ENCODE measurements around the gene FGFBP3.
"Not testable (repeated sequence)": the region's sequence is repeated elsewhere in the genome, so short reads cannot be mapped to it uniquely, and the experiment has no call there.

FGFBP3 gene

DNA sequence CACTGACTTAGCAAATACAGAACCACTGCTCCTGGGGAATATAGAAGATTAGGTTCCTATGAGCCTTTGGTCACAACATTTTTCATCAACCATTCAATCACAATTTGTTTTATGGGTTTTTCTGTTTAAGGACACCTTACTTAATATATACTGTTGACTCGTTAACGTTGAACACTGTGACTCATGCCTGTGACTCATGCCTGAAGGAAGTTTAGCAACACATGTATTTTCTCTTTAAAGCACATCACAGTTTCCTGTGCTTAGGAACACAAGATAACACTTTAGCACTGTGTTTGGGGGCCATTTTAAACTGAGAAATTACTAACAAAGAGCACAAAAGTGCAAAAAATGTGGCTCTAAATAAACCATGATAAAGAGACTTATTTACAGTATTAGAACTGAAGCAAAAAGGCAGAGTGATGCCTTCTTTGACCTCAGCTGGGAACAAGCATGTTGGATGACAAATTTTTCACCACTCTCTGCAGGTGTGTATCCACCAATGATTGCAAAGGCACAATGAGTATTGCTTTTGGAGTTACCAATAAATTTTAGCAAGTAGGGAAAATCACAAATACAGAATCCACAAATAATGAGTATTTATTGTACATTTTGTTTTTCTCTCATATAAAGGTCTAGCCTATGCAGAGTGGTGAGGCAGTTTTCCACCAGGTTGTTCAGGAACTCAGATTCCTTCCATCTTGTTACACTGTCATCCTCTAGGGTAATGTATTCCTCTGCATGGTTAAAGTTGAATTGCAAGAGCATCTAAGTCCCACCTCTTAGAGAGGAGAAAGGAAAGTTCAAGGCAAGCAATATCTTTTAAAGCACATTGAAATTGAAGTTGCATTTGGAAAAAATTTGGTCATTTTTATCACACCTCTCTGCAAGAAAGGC lies 7.3 kb downstream of the FGFBP3 start:
- peak; percentile 92 for DNase-seq

DNA sequence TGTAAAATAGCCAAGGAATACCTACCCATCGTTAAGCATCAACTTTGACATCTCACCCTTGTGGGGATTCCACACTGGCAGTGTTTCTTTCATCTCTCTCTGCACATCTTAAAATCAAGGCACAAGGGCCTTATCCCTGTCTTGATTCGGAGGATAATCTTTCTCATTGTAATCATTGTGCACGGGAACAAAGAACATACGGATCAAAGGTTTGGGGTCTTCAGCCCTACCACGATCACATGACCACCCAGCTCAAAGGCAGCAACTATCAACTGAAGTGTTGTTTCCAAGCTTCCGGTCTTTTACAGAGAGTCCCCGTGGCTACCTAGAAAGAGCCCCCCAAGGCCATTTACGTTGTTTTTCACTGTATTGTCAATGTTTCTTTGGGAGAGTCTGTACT lies 11.9 kb downstream of the FGFBP3 start:
- no peak for DNase-seq

DNA sequence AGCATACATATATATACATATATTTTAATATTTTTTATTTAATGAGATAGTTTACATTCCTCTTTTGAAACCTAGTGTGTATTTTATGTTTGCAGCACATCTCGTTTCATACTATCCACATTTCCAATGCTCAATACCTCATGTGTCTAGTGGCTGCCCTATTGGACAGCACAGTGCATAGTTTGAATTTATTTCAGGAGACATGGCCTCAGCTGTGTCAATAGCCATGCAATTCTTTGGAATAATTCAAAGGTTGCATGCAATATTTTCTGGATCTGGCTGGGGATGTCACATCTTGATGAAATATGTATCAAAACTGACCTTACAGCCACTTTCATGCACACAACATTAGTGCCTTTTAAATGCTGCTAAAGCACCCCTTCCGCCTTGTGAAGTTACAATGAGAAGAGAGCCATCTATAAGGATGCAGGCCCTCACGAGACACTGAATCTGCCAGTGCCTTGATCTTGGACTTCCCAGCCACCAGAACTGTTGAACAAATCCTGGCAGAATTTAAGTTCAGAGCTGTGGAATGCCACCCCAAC lies 13.0 kb downstream of the FGFBP3 start:
- no peak for DNase-seq

DNA sequence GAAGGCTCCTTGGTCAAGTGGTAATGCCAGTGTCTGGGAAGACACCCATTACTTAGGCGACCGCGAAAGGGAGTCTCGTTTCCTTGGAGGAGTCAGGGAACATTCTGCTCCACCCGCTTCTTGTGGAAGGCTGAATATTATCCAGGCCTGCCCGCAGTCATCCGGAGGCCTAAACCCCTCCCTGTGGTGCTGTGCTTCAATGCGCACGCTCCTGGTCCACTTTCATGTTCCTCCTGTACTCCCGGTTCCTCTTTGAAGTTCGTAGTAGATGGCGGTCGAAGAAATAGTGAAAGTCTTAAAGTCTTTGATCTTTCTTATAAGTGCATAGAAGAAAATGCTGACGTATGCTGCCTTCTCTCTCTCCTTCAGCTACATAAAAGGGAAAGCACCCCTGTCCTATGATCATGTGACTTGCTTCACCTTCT lies 15.0 kb downstream of the FGFBP3 start:
- not testable (repeated sequence) for DNase-seq

DNA sequence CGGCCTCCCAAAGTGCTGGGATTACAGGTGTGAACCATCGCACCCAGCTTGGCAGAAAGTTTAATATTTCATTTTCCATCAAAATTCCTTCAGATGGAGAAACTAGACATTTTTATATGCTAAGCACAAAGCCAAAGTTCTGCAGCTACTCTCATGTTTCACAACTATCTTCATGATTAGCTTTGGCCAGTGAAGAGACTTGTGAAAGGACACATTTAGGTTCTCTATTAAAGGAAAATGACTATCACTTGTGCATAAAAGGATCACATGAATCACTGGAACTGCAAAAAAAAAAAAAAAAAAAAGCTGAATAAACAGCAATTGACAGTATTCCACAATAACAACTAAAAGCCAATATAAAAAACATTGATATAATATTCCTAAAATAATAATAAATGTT lies 16.2 kb downstream of the FGFBP3 start:
- DNase-seq = no peak

DNA sequence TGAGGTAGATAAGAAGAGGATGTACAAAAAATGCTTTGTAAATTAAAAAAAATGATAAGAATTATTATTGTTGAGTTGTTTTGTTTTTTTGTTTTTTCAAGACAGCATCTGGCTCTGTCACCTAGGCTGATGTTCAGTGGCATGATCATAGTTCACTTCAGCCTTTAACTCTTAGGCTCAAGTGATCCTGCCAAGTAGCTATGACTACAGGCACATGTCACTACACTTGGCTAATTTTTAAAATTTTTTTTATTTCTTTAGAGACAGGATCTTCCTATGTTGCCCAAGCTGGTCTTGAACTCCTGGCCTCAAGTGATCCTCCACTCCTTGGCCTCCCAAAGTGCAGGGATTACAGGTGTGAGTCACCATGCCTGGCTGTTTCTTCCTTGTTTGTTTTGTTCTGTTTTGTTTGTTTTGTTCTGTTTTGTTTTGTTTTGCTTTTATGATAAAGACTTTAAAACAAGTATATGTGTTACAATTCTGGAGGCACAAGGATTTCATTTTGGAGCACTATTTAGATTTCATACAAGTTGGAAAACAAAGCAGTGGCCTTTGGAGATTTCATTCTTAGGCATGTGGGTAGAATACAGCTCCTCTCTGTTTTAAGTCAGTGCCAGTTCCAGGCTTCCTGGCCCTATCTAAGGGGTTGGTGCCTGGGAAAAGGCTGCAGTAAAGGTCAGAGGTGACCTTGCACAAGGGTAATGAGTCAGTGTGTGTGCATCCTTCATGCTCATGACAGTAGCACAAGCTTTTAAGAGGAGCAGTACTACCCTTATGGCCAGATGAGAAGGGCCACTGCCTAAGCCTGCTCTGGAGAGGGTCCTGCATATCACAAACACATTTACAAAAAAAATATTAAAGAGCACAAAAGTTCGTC lies 17.9 kb downstream of the FGFBP3 start:
- DNase-seq = peak; percentile 65

DNA sequence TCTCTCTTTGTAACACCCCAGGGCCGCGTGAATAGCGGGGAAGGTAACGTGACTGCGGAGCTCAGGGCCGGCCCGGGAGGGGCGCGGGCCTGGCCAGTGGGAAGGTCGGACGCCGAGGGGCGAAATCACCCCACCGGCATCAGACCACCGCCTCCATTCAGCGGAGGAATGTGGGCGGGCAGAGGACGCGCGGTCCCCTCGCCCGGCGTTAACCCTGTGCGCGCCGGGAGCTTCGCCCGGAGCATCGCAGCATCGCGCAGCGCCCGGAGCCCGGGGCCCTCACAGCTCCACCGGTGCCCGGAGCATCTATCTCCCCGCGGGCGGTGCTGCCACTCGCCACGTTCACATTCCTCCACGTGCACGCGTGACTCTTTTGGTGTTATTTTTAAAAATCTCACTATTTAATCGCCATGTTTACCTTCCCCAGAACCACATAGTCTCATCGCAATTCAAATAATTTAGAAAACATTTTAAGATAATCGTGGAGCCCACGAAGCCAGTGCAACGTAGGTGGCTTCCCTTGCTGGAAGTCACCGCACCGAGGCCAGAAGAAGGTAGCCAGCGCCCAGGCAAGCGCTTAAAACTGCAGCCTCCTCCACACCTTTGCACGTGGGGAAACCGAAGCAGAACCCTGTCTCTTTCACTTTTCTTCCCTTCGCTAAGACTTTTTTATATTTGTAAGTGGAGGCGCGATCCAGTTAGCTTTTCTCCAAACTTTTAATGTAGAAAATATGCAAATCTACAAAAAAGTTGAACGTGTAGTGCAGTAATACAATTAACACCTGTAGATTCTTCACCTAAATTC lies 21.8 kb downstream of the FGFBP3 start:
- DNase-seq = no peak

DNA sequence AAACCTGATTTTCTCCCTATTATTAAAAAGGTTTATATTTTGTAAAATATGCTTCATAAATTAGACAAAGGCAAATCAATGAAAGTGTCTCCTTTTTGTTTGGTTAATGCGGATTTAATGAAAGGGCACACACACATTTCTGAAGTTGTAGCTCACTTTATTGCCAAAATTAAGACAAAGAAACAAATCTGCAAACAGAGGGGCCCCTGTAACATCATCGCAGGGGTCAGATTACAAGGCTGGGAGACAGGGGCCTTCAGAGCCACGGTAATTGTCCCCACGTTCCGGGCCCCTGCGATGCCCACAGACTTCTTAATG lies 22.4 kb downstream of the FGFBP3 start:
- no peak for DNase-seq

DNA sequence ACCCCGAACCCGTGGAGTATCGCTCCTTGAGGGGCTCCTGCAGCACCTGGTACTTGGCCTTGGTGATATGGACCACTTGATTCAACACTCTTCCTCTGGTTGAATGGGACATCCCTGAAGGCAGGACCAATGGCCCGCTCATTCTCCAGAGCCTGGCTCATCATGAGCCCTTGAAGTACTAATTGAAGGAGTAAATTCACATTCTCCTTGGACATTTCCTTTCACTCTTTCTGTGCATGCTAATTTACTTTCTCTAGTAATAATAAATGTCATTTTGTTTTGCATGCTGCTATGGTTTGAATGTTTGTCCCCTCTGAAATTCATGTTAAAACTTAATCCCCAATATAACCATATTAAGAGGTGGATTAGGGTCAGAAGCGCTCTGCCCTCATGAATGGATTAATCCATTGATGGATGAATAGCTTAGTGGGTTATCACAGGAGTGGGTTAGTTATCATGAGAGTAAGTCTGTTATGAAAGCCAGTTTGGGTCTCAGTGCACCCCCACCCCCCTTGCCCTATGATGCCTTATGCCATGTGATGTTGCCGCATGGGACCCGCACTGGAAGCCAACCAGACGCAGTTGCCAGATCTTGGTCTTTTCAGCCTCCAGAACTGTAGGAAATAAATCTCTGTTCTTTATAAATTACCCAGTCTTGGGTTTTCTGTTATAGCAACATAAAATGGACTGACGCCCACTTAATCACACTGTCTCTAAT lies 23.8 kb downstream of the FGFBP3 start:
- DNase-seq = no peak

DNA sequence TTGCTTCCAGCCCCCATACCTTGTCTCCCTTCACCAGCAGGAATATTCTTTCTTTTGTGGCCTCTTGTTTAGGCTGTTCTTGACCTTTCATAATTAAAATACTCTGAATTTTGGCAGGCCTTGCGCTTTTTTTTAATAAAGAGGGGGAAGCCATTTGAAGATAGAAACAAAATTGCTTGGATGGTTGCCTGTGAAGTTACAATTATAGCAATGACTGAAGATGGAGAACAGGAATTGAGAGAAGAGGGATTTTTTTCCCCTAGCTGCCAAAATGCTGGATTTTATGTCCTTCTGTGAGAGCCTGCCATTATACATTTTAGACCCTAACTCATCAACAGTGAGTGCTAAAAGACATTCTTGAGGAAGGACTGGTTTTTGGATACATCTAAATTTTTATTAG lies 24.8 kb downstream of the FGFBP3 start:
- DNase-seq = no peak

DNA sequence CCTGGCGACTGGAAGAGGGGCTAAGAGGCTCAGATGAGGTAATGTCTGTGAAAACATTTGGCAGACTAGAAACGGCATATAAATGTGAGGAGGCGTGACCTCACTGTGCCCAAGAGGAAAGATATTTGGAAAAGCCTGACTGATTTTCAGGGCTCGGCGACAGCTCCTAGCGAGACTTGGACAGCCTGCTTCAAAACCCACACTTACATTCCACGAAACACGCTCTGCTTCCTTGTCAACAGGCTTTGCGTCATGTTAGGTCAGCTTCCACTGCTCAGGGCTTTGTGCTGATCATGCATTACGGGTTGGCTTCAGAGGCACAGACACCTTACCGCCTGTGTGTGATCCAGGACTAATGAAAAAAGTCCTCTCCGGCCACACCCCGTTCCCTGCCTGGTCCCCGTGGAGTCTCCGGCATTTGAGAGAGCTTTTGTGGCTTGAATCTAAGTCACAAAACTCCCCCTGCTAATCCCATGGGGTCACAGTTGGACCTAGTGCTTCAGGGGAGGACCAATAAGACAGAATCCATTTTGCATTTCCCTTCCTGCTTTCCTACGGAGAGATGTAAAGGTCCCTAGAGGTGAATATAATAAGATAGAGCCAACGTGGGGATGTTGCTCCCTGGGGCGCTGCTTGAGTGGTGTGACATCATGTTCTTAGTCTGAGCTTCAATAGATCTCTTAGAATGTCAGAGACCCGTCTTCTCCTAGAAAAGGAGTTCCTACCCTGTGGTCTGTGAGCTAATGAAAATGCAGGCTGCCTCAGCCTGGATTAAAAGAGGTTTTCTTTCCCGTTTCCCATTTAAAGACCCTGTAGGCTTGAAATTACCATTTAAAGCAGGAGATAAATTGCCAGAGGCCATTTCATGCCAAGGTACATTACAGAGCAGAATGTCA lies 25.5 kb downstream of the FGFBP3 start:
- DNase-seq = no peak

DNA sequence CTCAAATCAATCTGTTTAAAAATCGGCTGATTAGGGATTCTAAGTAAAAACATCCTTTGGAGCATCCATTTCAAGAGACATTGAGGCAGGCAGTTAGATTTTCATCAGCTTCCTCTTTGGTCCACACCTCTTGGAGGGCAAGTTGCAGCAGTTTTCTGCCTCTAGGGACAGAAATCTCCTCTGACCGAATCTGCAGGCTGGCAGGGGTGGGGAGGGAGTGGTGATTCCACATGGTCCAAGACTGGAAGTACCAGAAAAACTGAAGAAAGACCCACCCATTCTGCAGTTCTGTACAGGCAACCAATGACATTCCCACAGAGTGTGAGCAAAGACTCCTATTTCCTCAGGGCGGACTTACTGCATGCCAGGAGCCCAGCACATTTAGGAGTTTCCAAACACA lies 29.0 kb downstream of the FGFBP3 start:
- DNase-seq = no peak

DNA sequence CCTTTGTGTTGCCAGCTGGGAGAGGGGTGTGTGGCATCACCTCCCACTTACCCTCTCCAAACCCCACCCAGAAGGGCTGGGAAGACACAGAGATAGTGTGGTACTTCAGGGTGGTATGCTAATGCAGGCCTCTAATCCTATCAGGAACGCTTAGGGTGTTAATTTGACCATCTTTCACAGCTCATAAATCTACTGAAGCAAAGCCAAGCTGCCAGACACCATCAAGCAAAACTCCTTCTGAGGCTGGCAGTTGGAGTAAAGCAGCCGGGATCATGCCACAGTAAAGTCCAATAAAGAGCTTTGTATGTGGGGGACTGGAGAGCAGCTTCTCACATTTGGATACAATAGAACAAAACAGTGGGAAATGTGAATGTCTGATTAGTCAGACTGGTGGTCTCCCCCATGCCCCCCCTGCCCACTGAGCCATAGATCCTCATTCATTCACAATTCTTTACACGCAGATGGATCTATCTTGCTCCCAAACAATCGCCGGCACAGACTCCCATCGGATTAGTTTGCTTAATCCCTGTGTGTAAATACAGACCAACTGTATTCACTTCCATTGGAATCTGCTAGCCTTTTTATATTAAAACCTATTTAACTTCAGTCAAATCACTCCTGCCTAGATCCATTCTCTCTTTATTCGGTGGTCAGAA lies 29.6 kb downstream of the FGFBP3 start:
- DNase-seq = no peak

DNA sequence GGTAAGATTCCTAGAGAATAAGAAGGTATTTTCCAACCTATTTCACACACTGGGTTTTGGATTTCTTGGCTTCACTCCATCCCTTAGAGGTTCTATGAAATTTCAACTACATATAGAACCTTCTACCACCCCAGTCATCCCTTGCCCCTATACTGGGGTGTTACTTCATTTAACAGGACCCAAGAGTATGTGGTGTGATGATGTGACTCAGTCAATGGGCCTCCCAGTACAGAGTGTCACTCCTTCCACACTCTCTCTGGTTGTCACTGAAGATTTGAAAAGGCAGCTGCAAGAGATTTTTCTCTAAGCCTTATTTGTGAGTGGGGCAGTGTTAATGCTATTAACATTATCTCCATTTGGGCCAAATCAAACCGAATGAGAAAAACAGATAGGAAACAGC lies 33.5 kb downstream of the FGFBP3 start:
- DNase-seq = no peak

DNA sequence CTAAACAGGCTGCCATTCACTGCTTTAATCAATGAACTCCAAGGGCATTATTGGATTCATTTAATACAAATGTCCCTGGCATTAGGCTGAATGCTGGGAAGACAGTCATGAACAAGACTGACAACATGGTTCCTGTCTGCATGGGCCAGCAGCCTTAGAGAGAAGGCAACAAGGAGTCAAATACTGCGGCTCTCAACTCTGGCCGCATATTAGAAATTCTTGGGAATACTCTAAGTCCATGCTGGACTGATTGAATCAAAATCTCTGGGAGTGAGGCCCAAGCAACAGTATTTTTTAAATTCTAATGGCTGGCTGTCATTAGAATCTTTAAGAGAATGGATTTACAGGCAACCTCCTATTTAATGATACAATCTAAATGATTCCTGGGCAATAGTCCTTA lies 34.1 kb downstream of the FGFBP3 start:
- no peak for DNase-seq

DNA sequence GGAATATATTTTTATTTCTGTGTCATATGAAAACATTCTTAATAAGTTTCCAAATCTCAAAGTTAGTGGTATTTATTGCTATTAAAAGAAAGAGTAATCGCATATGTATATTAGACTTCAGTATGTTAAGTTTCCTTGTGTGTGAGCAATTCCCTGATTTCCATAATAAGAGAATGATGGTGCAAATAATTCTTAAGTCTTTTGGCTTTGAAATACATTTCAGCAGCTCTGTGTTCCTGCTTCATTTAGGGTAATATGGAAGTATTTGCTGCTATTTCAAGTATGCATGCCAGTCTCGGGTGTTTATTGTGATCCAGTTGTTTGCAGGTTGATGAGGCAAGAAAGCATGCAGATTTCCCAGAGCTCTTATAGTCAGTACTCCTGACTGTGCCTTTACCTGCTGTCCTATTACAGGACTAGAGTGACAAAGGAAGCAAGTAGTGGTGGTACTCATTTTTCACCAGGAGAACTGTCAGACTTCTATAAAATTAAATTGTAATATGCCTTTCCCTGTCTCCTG lies 43.7 kb downstream of the FGFBP3 start:
- DNase-seq = no peak

DNA sequence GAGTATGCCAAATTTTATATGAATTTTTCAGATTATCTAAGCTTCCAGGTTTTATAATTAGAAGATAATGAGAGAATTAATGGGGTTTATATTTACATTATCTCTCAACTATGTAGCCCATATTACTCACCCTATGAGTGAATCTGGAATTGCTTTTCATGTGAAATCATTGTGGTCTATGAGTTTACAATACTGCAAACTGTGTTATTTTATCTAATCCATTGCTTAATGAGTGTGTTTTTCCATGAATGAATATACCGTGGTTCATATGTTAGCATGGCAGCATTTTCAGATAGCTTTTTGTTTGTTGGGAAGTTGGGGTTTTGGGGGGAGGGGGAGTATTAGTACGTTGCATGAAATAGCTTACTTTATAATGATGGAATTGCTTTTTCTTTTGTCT lies 44.5 kb downstream of the FGFBP3 start:
- DNase-seq = no peak

DNA sequence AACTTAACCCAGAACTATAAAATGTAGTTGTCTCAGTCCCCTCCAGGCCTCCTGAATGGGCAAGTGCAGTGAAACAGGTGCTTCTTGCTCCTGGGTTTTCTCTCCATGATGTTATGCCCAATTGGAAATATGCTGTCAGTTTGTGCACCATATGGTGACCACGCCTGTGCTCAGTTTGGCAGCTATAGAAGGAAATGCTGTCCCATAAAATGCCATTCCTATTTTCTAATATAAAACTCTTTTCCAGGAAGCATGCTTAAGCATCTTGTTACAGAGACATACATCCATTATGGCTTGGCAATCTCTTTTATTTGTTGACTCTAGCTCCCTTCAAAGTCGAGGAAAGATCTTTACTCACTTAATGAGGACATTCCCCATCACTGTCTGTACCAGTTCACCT lies 45.2 kb downstream of the FGFBP3 start:
- DNase-seq = no peak

DNA sequence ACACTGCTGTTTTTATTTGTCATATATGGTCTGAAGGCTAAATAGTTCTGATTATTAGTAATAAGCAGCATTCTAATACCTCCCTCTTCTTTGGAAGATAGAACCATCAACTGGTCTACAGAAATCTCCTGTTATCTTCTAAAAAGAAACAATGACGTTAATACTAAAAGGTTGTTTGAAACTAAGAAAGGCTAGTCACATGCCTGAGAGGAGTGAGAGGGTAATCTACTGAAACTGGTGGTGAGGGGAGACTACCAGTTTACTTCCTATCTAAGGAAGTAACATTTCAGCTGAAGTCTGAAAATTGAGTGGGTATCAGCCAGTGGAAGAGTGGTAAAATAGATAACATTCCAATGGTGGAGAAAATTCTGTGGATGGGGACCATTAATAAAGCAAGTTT lies 48.4 kb downstream of the FGFBP3 start:
- DNase-seq = no peak

DNA sequence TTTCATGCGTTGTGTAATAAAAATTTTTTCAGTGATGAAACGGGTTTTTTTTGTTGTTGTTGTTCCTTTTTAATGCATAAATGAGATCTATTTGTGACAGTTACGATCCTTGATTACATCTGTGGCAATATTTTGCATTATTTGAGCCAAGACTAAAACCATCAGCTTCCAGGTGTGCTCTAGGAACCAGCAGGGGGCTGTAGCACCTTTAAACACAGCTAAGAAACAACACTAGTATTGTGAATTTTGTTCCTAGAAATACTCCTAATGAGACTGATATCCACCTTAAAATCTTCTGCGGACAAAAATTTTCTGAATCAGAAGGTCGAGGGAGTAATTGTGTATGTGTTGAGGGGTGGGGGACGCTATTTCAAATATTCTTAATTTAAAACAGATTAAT lies 52.6 kb downstream of the FGFBP3 start:
- DNase-seq = no peak
